Inferior parietal cortex (tissue), 1 donor: Measurements from ENCODE around the gene PPM1N.
A peak's percentile ranks its signal among the peaks of the same experiment; 100 is the strongest.

ENCODE experiments used
- DNase-seq: peaks from one replicate; pipeline ENCODE4 v3.0.0-alpha.2; 2016; ENCODE audit errors: extremely low spot score

PPM1N gene

DNA sequence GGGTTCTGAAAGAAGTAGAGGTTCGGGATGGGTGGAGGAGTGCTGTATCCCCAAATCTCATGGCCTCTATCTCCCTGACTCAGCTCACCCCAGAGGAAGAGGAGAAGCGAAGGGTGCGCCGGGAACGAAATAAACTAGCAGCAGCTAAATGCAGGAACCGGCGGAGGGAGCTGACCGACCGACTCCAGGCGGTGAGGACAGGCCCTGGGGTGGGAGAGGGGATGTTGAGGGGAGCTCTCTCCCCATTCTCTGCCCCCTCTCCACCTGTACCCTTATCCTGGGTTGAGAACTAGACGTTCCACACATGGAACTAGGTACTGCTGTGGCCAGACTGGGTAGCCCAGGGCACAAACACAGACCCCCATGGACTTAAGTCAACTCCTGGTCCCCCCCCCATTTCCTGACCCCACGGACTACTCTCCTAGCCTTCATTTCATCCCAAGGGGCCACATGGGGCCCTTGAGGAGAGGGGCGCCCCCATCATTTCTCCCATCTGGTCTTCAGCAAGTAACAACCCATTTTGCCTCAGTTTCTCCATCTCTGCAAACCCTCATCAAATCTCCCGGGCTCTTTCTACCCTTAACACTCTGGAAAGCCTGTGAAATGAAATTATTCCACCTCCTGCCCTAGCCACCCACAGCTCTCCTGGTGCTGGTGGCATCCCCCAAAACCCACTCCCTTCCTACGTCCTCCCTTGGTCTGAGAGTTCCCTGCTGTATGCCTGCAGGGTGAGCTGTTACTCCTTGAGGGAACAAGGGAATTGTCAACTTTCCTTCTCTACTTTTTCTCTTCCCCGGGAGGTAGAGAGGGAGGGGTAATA, 26.9 kb upstream of the PPM1N start:
- no peak for DNase-seq

DNA sequence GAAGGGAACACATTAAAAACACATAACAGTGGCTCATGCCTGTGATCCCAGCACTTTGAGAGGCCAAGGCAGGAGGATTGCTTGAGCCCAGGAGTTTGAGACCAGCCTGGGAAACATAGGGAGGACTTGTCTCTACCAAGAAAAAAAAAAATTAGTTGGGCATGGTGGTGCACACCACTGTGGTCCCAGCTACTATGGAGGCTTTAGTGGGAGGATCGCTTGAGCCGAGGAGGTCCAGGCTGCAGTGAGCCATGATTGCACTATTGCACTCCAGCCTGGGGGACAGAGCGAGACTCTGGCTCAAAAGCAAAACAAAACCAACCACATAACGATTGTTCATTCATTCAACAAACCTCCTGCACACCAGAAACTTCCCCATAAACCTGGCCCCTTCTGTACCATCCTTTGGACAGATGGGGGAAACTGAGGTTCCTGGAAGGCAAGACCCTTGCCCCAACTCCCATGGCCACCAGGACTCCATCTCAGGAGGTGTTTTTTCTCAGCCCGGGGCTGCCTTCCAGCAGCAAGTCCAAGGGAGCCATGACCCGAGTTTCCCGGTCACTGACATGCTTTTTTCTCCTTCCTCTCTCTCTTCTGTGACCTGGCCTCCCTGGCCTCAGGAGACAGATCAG, 26.2 kb upstream of the PPM1N start:
- no peak for DNase-seq

DNA sequence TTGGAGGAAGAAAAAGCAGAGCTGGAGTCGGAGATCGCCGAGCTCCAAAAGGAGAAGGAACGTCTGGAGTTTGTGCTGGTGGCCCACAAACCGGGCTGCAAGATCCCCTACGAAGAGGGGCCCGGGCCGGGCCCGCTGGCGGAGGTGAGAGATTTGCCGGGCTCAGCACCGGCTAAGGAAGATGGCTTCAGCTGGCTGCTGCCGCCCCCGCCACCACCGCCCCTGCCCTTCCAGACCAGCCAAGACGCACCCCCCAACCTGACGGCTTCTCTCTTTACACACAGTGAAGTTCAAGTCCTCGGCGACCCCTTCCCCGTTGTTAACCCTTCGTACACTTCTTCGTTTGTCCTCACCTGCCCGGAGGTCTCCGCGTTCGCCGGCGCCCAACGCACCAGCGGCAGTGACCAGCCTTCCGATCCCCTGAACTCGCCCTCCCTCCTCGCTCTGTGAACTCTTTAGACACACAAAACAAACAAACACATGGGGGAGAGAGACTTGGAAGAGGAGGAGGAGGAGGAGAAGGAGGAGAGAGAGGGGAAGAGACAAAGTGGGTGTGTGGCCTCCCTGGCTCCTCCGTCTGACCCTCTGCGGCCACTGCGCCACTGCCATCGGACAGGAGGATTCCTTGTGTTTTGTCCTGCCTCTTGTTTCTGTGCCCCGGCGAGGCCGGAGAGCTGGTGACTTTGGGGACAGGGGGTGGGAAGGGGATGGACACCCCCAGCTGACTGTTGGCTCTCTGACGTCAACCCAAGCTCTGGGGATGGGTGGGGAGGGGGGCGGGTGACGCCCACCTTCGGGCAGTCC, 25.5 kb upstream of the PPM1N start:
- no peak for DNase-seq

DNA sequence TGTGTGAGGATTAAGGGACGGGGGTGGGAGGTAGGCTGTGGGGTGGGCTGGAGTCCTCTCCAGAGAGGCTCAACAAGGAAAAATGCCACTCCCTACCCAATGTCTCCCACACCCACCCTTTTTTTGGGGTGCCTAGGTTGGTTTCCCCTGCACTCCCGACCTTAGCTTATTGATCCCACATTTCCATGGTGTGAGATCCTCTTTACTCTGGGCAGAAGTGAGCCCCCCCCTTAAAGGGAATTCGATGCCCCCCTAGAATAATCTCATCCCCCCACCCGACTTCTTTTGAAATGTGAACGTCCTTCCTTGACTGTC, 24.9 kb upstream of the PPM1N start:
- DNase-seq, result no peak

DNA sequence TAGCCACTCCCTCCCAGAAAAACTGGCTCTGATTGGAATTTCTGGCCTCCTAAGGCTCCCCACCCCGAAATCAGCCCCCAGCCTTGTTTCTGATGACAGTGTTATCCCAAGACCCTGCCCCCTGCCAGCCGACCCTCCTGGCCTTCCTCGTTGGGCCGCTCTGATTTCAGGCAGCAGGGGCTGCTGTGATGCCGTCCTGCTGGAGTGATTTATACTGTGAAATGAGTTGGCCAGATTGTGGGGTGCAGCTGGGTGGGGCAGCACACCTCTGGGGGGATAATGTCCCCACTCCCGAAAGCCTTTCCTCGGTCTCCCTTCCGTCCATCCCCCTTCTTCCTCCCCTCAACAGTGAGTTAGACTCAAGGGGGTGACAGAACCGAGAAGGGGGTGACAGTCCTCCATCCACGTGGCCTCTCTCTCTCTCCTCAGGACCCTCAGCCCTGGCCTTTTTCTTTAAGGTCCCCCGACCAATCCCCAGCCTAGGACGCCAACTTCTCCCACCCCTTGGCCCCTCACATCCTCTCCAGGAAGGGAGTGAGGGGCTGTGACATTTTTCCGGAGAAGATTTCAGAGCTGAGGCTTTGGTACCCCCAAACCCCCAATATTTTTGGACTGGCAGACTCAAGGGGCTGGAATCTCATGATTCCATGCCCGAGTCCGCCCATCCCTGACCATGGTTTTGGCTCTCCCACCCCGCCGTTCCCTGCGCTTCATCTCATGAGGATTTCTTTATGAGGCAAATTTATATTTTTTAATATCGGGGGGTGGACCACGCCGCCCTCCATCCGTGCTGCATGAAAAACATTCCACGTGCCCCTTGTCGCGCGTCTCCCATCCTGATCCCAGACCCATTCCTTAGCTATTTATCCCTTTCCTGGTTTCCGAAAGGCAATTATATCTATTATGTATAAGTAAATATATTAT, 24.3 kb upstream of the PPM1N start:
- DNase-seq, result no peak

DNA sequence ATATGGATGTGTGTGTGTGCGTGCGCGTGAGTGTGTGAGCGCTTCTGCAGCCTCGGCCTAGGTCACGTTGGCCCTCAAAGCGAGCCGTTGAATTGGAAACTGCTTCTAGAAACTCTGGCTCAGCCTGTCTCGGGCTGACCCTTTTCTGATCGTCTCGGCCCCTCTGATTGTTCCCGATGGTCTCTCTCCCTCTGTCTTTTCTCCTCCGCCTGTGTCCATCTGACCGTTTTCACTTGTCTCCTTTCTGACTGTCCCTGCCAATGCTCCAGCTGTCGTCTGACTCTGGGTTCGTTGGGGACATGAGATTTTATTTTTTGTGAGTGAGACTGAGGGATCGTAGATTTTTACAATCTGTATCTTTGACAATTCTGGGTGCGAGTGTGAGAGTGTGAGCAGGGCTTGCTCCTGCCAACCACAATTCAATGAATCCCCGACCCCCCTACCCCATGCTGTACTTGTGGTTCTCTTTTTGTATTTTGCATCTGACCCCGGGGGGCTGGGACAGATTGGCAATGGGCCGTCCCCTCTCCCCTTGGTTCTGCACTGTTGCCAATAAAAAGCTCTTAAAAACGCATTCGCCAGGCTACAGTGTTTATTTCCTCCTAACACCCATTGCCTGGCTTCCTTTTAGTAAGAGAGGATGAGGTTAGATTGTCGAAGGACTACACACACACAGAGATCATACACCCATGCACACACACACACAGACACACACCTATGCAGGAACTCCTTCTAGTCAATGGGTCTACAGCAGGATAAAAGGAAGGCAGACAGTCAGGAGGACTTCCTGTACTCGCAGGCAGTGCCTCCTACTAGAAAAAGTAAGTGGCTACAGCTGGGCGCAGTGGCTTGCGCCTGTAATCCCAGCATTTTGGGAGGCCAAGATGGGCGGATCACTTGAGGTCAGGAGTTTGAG, 23.4 kb upstream of the PPM1N start:
- no peak for DNase-seq

DNA sequence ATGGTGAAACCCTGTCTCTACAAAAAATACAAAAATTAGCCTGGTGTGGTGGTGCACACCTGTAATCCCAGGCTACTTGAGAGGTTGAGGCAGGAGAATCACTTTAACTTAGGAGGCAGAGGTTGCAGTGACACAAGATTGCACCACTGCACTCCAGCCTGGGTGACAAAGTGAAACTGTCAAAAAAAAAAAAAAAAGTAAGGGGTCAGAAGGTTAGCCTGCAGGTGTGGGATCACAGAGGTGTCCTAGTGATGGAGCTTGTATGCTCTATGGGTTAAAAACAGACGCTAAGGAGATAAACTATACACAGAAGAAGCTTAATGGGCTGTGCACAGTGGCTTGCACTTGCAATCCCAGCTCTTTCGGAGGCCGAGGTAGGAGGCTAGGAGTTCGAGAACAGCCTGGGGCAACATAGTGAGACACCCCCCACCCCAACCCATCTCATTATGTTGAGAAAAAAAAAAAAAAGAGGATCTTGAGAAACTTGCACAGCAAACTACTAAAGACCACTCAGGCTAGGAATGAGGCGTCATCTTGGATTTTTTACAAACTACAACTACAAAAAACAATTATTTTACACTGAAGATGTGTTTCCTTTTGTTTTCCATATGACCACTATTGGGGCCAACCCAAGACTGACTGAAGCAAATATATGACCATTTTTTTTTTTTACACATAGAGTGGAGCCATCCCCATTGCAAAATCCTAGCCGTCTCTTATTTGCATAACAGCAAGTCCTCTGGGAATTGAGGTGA, 22.5 kb upstream of the PPM1N start:
- no peak for DNase-seq

DNA sequence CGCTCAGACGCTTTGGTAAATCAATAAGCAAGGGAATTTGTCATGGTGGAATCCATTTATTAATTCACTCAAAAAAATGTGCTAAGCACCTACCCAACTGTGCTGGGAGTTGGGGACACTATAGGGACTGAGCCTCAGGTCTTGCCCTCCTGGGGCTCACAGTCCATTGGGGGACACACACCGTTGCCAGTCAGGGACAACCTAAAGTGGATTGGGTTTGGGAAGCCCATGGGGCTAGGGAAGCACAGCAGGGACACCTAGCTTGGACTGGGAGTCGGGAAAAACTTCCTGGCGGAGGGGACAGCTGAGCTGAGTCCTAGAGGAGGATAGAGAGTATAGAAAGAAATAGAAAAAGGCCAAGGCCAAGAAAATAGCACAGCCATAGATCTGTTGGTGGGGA, 21.9 kb upstream of the PPM1N start:
- no peak for DNase-seq

DNA sequence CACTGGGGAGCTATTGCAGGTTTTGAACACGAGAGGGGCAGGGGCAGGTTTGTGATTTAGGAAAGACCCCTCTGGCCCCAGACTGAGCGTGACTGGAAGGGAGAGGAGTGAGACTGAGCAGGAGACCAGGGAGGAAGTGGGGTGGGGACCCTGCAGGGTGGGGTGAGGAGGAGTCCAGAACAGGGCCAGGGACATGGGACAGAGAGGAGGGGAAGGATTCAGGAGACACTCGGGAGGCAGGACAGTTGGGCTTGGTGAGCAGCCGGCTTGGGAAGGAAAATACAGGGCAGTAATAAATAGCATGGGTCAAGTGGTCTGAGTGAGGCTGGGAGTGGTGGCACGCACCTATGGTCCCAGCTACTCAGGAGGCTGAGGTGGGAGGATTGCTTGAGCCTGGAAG, 21.1 kb upstream of the PPM1N start:
- DNase-seq, result no peak

DNA sequence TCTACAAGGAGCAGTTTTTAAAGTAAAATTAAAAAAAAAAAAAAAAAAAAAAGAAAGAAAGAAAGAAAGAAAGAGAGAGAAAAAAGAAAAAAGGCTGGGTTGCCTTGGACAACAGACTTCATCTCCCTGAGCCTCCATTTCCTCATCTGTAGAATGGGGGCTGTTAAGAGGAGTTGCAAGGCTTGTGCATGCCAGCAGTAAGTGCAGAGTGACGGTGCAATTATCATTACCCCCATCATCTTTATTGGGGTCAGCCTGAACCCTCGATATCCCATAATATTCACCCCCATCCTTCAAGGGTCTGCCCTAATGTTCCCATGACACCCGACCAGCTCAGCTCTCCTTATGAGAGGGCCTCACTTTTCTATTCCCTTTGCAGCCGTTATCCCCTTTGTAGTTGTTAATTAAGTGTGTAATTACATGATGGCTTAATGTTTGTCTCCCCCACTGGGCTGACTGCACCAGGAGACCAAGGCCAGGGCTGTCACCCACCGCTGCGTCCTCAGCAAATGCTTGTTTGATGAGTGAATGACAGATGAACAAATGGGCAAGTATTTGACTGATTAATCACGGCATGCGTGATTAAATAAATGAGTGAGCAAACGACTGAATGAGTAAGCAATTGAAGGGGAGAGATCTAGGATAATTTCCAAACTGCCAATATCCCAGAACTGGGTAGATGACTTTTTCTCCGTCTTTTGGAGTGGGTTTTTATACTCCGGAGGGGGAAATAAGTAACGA, 20.4 kb upstream of the PPM1N start:
- no peak for DNase-seq

DNA sequence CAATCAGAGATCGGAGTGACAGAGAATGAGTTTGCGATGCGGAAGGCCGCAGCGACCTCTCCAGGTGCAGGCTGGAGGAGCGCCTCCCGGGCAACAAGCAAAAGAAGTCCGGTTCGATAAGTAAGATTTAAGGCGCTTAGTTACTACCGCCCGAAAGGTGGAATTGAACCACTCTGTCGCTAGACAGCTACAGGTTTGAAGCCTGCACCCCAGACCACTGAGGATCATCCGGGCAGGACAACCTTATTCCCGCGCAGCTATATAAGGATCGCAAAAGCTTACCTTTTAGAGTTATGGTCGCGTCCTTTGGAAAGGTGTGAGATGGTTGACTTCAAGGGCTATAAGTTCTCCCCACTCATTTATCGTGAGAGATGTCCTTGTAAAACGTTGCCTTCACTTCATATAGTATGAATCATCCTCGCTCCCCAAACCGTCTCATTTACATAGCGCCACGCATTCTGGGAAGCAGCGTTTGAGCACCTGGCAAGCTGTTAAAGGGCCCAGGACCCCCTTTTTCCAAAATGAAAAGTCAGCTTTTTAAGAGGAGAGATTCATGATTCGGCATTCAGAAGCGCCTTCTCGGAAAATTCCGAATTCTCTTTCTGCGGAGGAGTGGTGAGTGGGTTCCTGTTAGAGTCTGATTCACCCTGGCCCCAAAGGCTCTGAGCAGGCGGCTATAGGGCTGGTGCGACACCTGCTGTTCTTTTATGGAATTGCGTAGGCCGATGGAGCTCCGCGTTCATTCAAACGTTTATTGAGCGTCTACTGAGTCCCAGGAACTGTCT, 19.6 kb upstream of the PPM1N start:
- DNase-seq, result peak; percentile 94

DNA sequence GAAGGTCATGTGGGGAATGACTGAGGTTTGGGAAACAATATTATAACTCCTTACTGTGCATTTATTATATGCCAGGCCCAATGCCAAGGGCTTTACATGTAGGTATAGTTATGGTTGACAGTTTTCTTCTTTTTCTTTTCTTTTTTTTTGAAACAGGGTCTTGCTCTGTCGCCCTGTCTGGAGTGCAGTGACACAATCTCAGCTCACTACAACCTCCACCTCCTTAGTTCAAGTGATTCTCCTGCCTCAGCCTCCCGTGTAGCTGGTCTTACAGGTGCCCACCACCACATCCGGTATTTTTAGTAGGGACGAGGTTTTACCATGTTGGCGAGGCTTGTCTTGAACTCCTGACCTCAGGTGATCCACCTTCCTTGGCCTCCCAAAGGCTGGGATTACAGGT, 15.2 kb upstream of the PPM1N start:
- DNase-seq, result no peak

DNA sequence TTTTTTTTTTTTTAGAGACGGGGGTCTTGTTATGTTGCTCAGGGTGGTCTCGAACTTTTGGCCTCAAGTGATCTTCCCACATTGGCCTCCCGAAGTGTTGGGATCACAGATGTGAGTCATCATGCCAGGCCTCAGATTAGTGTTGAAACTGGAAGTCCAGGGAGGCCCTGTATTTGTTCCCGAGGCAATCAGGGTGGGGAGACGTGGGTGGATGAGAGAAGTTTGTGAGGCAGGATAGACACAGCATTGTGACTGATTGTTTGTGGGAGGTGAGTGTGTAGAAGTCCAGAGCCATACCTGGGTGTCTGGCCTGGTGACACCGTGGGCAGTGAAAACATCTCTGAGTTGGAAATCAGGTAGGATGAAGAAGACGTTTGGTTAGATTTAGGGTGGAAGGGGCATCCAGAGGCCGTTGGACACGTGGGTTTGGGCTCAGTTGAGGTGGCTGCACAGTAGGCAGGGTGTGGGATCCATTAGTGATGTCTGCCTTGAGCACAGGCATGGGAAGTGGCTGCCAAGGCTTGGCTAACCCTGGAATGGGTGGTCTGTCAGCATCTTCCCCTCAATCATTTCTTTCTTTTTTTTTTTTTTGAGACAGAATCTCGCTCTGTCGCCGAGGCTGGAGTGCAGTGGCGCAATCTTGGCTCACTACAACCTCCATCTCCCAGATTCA, 13.8 kb upstream of the PPM1N start:
- DNase-seq, result no peak

DNA sequence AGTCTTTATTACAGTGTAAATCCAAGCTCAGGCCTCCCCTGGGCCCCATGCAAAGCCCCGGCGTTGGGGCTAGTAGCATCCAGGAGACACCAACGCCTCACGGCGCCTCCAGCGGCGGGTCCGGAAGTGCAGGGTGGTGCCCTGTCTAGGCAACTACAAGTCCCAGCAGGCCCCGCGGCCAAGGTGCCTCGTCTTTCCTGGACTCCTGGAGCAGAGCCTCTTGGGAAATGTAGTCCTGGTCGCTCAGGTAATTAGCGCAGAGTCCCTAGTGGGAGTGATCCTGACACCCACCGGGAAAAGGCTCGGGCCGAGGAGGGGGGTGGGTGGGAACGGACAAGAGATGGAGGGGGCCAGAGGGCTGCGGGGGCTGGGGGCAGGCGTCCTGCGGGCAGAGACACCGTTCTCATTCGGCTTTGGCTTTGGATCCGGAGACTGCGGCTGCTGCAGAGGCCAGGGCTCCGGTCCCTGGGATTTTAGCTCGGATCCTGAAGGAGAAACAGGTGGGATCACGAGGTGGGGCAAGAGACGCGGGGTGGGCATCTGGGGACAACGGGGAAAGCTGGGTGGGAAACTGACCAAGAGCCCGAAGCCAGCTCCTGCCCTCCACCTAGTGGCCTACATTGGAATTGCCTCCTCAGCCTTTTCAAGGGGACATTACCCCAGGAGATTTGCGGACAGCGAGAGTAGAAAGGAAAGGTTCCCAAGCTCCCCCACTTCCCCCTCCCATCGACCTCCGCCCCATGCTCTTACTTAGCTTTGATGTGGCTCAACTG, 12.8 kb upstream of the PPM1N start:
- peak; percentile 97 for DNase-seq

DNA sequence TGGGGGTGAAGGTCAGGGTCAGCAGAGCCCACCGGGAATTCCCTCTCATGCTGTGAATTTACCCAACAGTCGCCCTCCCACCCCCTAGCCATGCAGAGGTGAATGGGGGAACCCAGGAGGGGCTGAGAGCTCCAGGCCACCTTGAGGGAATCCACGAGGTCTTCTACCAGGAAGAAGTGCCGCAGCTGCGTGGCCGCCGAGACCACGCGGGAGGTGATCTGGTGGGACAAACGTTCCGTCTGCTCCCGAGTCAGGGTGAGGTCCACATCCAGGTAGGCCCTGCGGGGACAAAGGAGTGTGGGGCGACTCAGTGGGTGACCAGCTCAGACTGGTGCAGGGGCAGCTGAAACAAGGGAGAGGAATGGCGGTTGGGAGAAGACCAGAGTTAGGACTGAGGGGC, 9.5 kb upstream of the PPM1N start:
- DNase-seq, result no peak

DNA sequence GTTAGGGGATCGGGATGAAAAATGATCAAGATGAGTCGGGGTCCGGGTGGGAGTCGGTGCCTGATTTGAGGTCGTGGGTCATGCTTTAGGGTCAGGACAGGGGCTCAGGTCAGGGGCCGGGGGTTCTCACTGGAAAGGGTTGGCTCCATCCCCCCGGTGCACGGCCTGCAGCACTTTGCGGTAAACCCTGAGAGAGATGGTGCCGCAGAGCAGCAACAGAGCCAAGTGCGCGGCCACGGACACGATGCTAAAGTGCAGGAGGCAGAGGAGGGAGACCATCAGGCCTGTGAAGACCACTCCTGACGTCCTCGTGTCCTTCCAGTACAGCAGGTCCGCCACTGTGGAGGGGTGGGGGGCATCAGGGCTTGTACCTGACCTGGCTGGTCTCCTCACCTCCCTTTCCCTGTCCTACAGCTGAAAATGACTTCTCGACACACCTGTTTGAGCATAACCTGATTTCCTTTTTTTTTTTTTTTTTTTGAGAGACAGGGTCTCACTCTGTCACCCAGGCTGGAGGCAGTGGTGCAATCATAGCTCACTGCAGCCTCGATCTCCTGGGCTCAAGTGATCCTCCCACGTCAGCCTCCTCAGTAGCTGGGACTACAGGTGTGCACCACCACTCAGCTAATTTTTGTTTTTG, 8.9 kb upstream of the PPM1N start:
- no peak for DNase-seq
